Ovary (tissue), 9 donors: Measurements from ENCODE around the gene GNAS. TPM values are rescaled to one million over a fixed set of nuclear protein-coding genes. Genes with fewer than 3 reads are reported as not detected.

Source experiments
- DNase-seq, 5 donors: peaks; one replicate each; pipeline ENCODE4 v3.0.0-alpha.2; 2019 to 2020
- H3K27ac ChIP-seq, 2 donors: fragments of 200-600 bp; one replicate each; pipeline versions ENCODE4 v1.5.1 to v1.8.0; 2019 to 2022
- H3K27me3 ChIP-seq: fragments of 200-600 bp; one replicate; pipeline ENCODE4 v1.8.0; 2022
- H3K36me3 ChIP-seq: fragments of 200-600 bp; sonication (generic); one replicate; pipeline ENCODE4 v1.5.1; 2019
- H3K4me1 ChIP-seq: one replicate; pipeline ENCODE4 v1.8.1; 2013; ENCODE audit warnings: mild to moderate bottlenecking, moderate library complexity; ENCODE audit not compliant: insufficient read depth
- H3K4me3 ChIP-seq: fragments of 200-600 bp; sonication (generic); one replicate; pipeline ENCODE4 v1.5.1; 2017
- H3K9me3 ChIP-seq, 2 donors: fragments of 200-600 bp in 1 of 2; sonication (generic) in 1 of 2; one replicate each; pipeline versions ENCODE4 v1.5.1 to v1.8.1; 2013 to 2019; ENCODE audit warnings: mild to moderate bottlenecking in 1 of 2, moderate library complexity in 1 of 2
- CTCF ChIP-seq, 3 donors: fragments of 450-650 bp in 2 of 3; fragments of 200-600 bp in 1 of 3; IDR thresholded peaks; one replicate each; pipeline versions ENCODE4 v1.5.1 to v1.8.0; 2016 to 2022; ENCODE audit warnings: antibody characterized with exemption in 3 of 3, mild to moderate bottlenecking in 1 of 3
- EP300 ChIP-seq: sonication (generic); formaldehyde crosslinking; IDR thresholded peaks from one replicate; pipeline ENCODE4 v1.6.1; 2017; ENCODE audit warnings: antibody characterized with exemption
- POLR2A ChIP-seq: fragments of 450-650 bp; IDR thresholded peaks from one replicate; pipeline ENCODE4 v1.6.1; 2017; ENCODE audit warnings: antibody characterized with exemption, mild to moderate bottlenecking, moderate library complexity
- WGBS, 3 donors: extraction: QIAGEN DNeasy Blood & Tissue Kit in 1 of 3; methylation state at CpG; one replicate each; pipeline versions ENCODE4 v1.1.5 to v1.1.7; 2013 to 2017; 5-methylcytosine and 5-hydroxymethylcytosine counted together
- intact Hi-C, 4 donors: fragments of 100-400 bp; cut with DNase I; formaldehyde crosslinking; loops; one replicate each; pipeline versions ENCODE4 v1.11.0 to v1.15.1; 2022 to 2023
- polyA plus RNA-seq, 2 donors: library from polyadenylated mRNA; stranded (reverse); fragments of 200-250 nt in 1 of 2; fragments of 350-450 nt in 1 of 2; fragmentation: Illumina TruSeq in 1 of 2; extraction: RNeasy Lipid Tissue Mini Kit (QIAGEN cat#74804) in 1 of 2; gene quantifications; one replicate each; pipeline ENCODE4 v1.2.3, GENCODE V29; 2013 to 2014
- total RNA-seq, 7 donors: library from RNA; depleted of rRNA in 2 of 7; stranded (reverse); fragments of >200 nt in 2 of 7; fragmentation: NEBNext Ultra II Directional in 3 of 7; extraction: Animal tissue kit (Norgen Biotek cat#: 25700) in 3 of 7; gene quantifications; one replicate each; pipeline versions ENCODE4 v1.1.0 to v1.2.4, GENCODE V29; 2016 to 2023
- donor health status: DM: no; HTN: no; CAD: no; lungs with moderate emphysema.
- donor health status: DM: no; HTN: no; CAD: no.
- donor health status: Bipolar disorder and iron deficiency.
- donor health status: DM: yes; HTN: yes; CAD: no.
- donor health status: DM: no; HTN: no; CAD: no.
- donor health status: DM: yes; HTN: yes; CAD: no.

The GNAS gene
- total and polyA plus RNA-seq, 9 donors, result 330 to 1,311 (median 731) TPM

DNA sequence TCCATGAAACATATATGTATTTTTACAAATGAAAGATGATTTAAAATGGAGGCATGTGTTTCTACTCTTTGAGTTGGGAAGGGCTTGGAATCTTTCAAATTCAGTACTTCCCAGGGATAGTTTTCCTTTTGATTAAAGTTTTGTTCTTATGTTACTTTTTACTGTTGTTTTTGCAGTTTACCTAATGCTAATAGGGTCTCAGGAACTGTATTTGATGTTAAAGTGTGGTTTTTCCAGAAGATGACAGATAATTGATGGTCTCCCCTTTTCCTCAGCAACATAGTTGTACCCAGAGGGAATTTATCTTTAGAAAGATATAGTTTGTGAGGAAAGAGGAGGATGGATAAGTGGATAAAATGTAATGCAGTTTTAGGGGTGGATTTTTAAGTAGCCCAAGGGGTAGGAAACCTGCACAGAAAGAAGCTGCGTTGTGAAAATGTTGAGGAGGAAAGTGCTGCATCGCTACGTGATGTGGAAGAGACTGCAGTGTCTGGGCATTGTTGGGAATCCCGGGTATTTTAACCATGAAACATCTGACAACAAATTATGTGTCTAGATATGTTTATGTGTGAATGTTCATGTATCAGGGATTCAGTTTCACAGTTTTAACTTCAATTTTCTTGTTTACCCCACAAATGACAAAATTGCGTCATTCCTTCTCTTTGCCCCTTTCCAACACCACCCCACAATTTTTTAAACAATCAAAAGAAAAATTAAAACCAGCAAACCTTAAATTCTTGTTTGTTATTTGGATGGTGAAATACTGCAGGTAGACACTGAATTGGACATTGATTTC is 42.3 kb downstream of the GNAS start:
- intact Hi-C loops, result loop anchor here in 3 of 4 donors (5.0 to 10.0 kb wide), 5 partner anchors 87 to 243 kb away; partner anchors contain the start of genes NELFCD (in 2 of the 3), ATP5F1E (in 1 of the 3), CTSZ (in 1 of the 3) and PRELID3B (in 1 of the 3)
- WGBS, 3 donors, result 21 to 27% (median 26%) methylated on average over 5 of the region's 5 CpGs
- no peaks in the 10 kb centered on the region for H3K9me3 ChIP-seq
- H3K27ac ChIP-seq, result no peak overlapping the region
- H3K4me1 ChIP-seq, result peaks cover 11% of the 10 kb centered on the region
- no peak for TF ChIP-seq CTCF (IDR thresholded peaks at IDR 0.05)
- no peak for TF ChIP-seq EP300
- TF ChIP-seq POLR2A, result no peak
- no peaks in the 10 kb centered on the region for H3K27me3 ChIP-seq
- H3K36me3 ChIP-seq, result no peaks in the 10 kb centered on the region
- H3K4me3 ChIP-seq, result no peak overlapping the region
- DNase-seq, result no peak

GRCh38 chr20:58895448-58896180 is 43.1 kb downstream of the GNAS start:
- Histone ChIP-seq H3K27ac (no peak overlapping the region), H3K36me3 (no peaks in the 10 kb centered on the region), H3K27me3 (no peaks in the 10 kb centered on the region), H3K4me3 (no peak overlapping the region), H3K4me1 (peaks cover 11% of the 10 kb centered on the region), H3K9me3 (no peaks in the 10 kb centered on the region)
- WGBS, 3 donors, result 28 to 47% (median 41%) methylated on average over 13 of the region's 13 CpGs
- no peak for TF ChIP-seq POLR2A
- no peak for TF ChIP-seq CTCF (IDR thresholded peaks at IDR 0.05)
- no peak for TF ChIP-seq EP300
- intact Hi-C loops, result loop anchor here in 3 of 4 donors (5.0 to 10.0 kb wide), 3 partner anchors 87 to 243 kb away; partner anchors contain the start of genes CTSZ (in 1 of the 3), NELFCD (in 1 of the 3) and STX16 (in 1 of the 3)
- no peak for DNase-seq

DNA sequence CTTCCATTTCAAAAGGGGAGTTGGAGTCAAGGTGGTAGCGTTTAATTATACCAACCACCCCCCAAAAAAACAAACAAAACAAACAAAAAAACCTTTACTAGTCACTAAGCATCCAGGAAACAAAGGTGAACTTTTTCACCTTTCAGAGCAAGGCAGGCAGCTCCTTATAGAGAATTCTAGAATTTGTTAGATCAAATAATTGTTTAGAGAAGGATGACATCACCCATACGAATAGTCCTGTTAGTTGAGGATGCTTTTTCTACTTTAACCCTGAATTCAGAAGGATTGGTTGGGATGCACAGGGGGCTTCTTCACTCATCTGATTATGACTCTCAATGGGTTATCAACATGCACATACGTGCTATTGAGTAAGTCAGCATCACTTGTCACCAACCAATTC is 44.3 kb downstream of the GNAS start:
- Histone ChIP-seq H3K27ac (no peak overlapping the region), H3K27me3 (no peaks in the 10 kb centered on the region), H3K9me3 (no peaks in the 10 kb centered on the region), H3K36me3 (no peaks in the 10 kb centered on the region), H3K4me1 (peaks cover 11% of the 10 kb centered on the region), H3K4me3 (no peak overlapping the region)
- intact Hi-C loops, result loop anchor here in 3 of 4 donors (5.0 to 10.0 kb wide), 3 partner anchors 85 to 245 kb away; partner anchors contain the start of genes CTSZ (in 1 of the 3), NELFCD (in 1 of the 3) and STX16 (in 1 of the 3)
- 60 to 69% (median 67%) methylated on average over 3 of the region's 3 CpGs for WGBS, 3 donors
- TF ChIP-seq POLR2A (no peak), EP300 (no peak), CTCF (IDR thresholded peaks at IDR 0.05) (no peak)
- no peak for DNase-seq

DNA sequence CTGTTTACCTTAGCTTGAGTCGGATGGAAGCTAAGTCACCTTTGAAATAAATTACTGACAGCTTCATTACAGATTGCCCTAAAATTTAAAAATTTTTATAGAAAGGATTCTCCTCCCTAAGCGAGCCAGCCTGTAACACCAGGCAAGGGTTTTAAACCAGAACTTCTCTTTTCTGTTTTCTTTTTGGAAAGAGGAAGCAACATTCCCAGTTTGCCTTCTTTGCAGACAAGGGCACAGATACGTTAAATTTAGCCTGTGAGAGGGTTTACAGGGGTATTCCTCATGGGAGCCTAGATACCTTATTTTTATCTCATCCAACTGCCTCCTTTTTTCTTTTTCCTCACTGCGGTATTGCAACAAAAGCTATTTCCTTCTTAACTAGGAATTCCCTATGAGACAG is 45.0 kb downstream of the GNAS start:
- intact Hi-C loops, result loop anchor here in 3 of 4 donors (5.0 to 10.0 kb wide), 3 partner anchors 85 to 245 kb away; partner anchors contain the start of genes CTSZ (in 1 of the 3), NELFCD (in 1 of the 3) and STX16 (in 1 of the 3)
- Histone ChIP-seq H3K27ac (no peak overlapping the region), H3K4me3 (no peak overlapping the region), H3K36me3 (no peaks in the 10 kb centered on the region), H3K27me3 (no peaks in the 10 kb centered on the region), H3K9me3 (no peaks in the 10 kb centered on the region), H3K4me1 (peaks cover 13% of the 10 kb centered on the region)
- 14 to 31% (median 21%) methylated on average over 4 of the region's 4 CpGs for WGBS, 3 donors
- DNase-seq, result no peak
- TF ChIP-seq CTCF (IDR thresholded peaks at IDR 0.05), result no peak
- TF ChIP-seq EP300, result no peak
- TF ChIP-seq POLR2A, result no peak
